Measurements from ENCODE around the gene ECHDC1. TPM values are rescaled to one million over a fixed set of nuclear protein-coding genes. Genes with fewer than 3 reads are reported as not detected.

The ECHDC1 gene
- total and polyA plus RNA-seq, 4 experiments from 2014 or later, result 35.5 to 68.0 (median 49.0) TPM

- H3K27me3 ChIP-seq (ENCODE audit: insufficient read depth, low read length), result no peaks in the 10 kb centered on the region
- CTCF ChIA-PET (ENCODE audit: partially characterized antibody), result interaction anchor here (0.9 to 7.6 kb wide), 9 partner anchors 9 to 245 kb away, joined by 3 to 60 read pairs (median 9); partner anchors contain the start of gene RNF146
- intact Hi-C loops (cut with micrococcal nuclease), result loop anchor here (5.0 kb wide), 2 partner anchors 34 to 166 kb away; partner anchors contain the start of gene RNF146
- no peaks in the 10 kb centered on the region for H3K4me1 ChIP-seq (ENCODE audit: insufficient read depth, low read length)
- H3K27ac ChIP-seq (ENCODE audit: low read depth, low read length), result no peak overlapping the region
- POLR2A ChIA-PET (ENCODE audit: partially characterized antibody), result interaction anchor here (1.1 kb wide), 1 partner anchor 15 kb away, joined by 3 read pairs; no protein-coding TSS in a partner anchor
- Mint-ChIP-seq H3K27ac (peak overlapping the region in 1 of 7 donors; percentile 22), H3K9me3 (no peaks in the 10 kb centered on the region), H3K4me1 (peaks cover 14 to 32% (median 21%) of the 10 kb centered on the region in 4 donors), H3K36me3 (peaks cover 9 to 15% of the 10 kb centered on the region in 2 donors), H3K4me3 (no peak overlapping the region), H3K27me3 (no peaks in the 10 kb centered on the region)
- DNase-seq, result no peak
- H3K36me3 ChIP-seq (ENCODE audit: insufficient read depth, low read length), result no peaks in the 10 kb centered on the region
- H3K4me3 ChIP-seq (ENCODE audit: low read length in 2 of 2), result no peak overlapping the region
- H3K9me3 ChIP-seq (ENCODE audit: control insufficient read depth in 1 of 2, low read length in 2 of 2), result no peaks in the 10 kb centered on the region
Observed at GRCh38 chr6:127301199-127301700, 42.2 kb downstream of the ECHDC1 start.

GRCh38 chr6:127300411-127300810, 43.0 kb downstream of the ECHDC1 start:
- no peaks in the 10 kb centered on the region for H3K9me3 Mint-ChIP-seq
- intact Hi-C loops (cut with micrococcal nuclease), result loop anchor here (5.0 kb wide), 2 partner anchors 33 to 167 kb away; partner anchors contain the start of gene RNF146
- Histone ChIP-seq H3K9me3 (ENCODE audit: control insufficient read depth in 1 of 2, low read length in 2 of 2) (no peaks in the 10 kb centered on the region), H3K4me1 (ENCODE audit: insufficient read depth, low read length) (no peaks in the 10 kb centered on the region), H3K27me3 (ENCODE audit: insufficient read depth, low read length) (no peaks in the 10 kb centered on the region), H3K27ac (ENCODE audit: low read depth, low read length) (no peak overlapping the region), H3K36me3 (ENCODE audit: insufficient read depth, low read length) (no peaks in the 10 kb centered on the region), H3K4me3 (ENCODE audit: low read length in 2 of 2) (no peak overlapping the region)
- CTCF ChIA-PET (ENCODE audit: partially characterized antibody), result interaction anchor here (0.6 to 7.6 kb wide), 7 partner anchors 8 to 239 kb away, joined by 3 to 60 read pairs (median 12); partner anchors contain the start of gene RNF146
- POLR2A ChIA-PET (ENCODE audit: partially characterized antibody), result interaction anchor here (1.1 kb wide), 1 partner anchor 16 kb away, joined by 3 read pairs; no protein-coding TSS in a partner anchor
- H3K4me1 Mint-ChIP-seq, result peaks cover 10 to 24% (median 15%) of the 10 kb centered on the region in 4 donors
- DNase-seq, result no peak
- H3K36me3 Mint-ChIP-seq, result peaks cover under 1 to 18% of the 10 kb centered on the region in 2 donors
- H3K27ac Mint-ChIP-seq, result peak overlapping the region in 1 of 7 donors; percentile 29
- no peaks in the 10 kb centered on the region for H3K27me3 Mint-ChIP-seq
- no peak overlapping the region for H3K4me3 Mint-ChIP-seq

- ChIA-PET POLR2A (ENCODE audit: partially characterized antibody) (interaction anchor here (2.5 kb wide), 1 partner anchor 33 kb away, joined by 8 read pairs; the partner anchor contains the start of gene RNF146), CTCF (ENCODE audit: partially characterized antibody) (interaction anchor here (0.6 to 7.6 kb wide), 7 partner anchors 8 to 240 kb away, joined by 3 to 60 read pairs (median 6); partner anchors contain the start of gene RNF146)
- H3K27me3 Mint-ChIP-seq, result no peaks in the 10 kb centered on the region
- H3K4me1 Mint-ChIP-seq, result peaks cover 5 to 20% (median 8%) of the 10 kb centered on the region in 4 donors
- H3K4me3 Mint-ChIP-seq, result no peak overlapping the region
- no peaks in the 10 kb centered on the region for H3K4me1 ChIP-seq (ENCODE audit: insufficient read depth, low read length)
- H3K9me3 ChIP-seq (ENCODE audit: control insufficient read depth in 1 of 2, low read length in 2 of 2), result no peaks in the 10 kb centered on the region
- DNase-seq, result no peak
- intact Hi-C loops (cut with micrococcal nuclease), result loop anchor here (5.0 kb wide), 2 partner anchors 32 to 168 kb away; partner anchors contain the start of gene RNF146
- H3K27ac Mint-ChIP-seq, result peak overlapping the region in 1 of 7 donors; percentile 25
- H3K9me3 Mint-ChIP-seq, result no peaks in the 10 kb centered on the region
- no peak overlapping the region for H3K4me3 ChIP-seq (ENCODE audit: low read length in 2 of 2)
- peaks cover 3 to 15% of the 10 kb centered on the region in 2 donors for H3K36me3 Mint-ChIP-seq
- H3K36me3 ChIP-seq (ENCODE audit: insufficient read depth, low read length), result no peaks in the 10 kb centered on the region
- no peak overlapping the region for H3K27ac ChIP-seq (ENCODE audit: low read depth, low read length)
- no peaks in the 10 kb centered on the region for H3K27me3 ChIP-seq (ENCODE audit: insufficient read depth, low read length)
Observed at GRCh38 chr6:127299522-127300240, 43.7 kb downstream of the ECHDC1 start.

- CTCF ChIA-PET (ENCODE audit: partially characterized antibody), result interaction anchor here (1.5 to 7.6 kb wide), 2 partner anchors 122 to 241 kb away, joined by 6 to 60 read pairs; no protein-coding TSS in a partner anchor
- DNase-seq, result no peak
- Histone ChIP-seq H3K4me1 (ENCODE audit: insufficient read depth, low read length) (no peaks in the 10 kb centered on the region), H3K27me3 (ENCODE audit: insufficient read depth, low read length) (no peaks in the 10 kb centered on the region), H3K9me3 (ENCODE audit: control insufficient read depth in 1 of 2, low read length in 2 of 2) (no peaks in the 10 kb centered on the region), H3K36me3 (ENCODE audit: insufficient read depth, low read length) (no peaks in the 10 kb centered on the region), H3K27ac (ENCODE audit: low read depth, low read length) (no peak overlapping the region), H3K4me3 (ENCODE audit: low read length in 2 of 2) (no peak overlapping the region)
- POLR2A ChIA-PET (ENCODE audit: partially characterized antibody), result interaction anchor here (2.5 kb wide), 1 partner anchor 32 kb away, joined by 8 read pairs; the partner anchor contains the start of gene RNF146
- Mint-ChIP-seq H3K27ac (no peak overlapping the region), H3K9me3 (no peaks in the 10 kb centered on the region), H3K4me3 (no peak overlapping the region), H3K27me3 (no peaks in the 10 kb centered on the region), H3K36me3 (peaks cover 8 to 20% of the 10 kb centered on the region in 2 donors), H3K4me1 (peaks cover 5 to 14% (median 10%) of the 10 kb centered on the region in 4 donors)
- intact Hi-C loops (cut with micrococcal nuclease), result no loop called here
Observed at GRCh38 chr6:127298475-127298874, 44.9 kb downstream of the ECHDC1 start.

GRCh38 chr6:127297502-127298070, 45.8 kb downstream of the ECHDC1 start:
- Mint-ChIP-seq H3K4me1 (peaks cover 7 to 22% (median 10%) of the 10 kb centered on the region in 4 donors), H3K4me3 (no peak overlapping the region), H3K36me3 (peaks cover 8 to 21% of the 10 kb centered on the region in 2 donors), H3K9me3 (no peaks in the 10 kb centered on the region), H3K27me3 (no peaks in the 10 kb centered on the region), H3K27ac (peak overlapping the region in 3 of 7 donors; percentile 2 to 61 (median 14))
- DNase-seq, result no peak
- intact Hi-C loops (cut with micrococcal nuclease), result no loop called here
- Histone ChIP-seq H3K9me3 (ENCODE audit: control insufficient read depth in 1 of 2, low read length in 2 of 2) (no peaks in the 10 kb centered on the region), H3K4me3 (ENCODE audit: low read length in 2 of 2) (no peak overlapping the region), H3K27me3 (ENCODE audit: insufficient read depth, low read length) (no peaks in the 10 kb centered on the region), H3K4me1 (ENCODE audit: insufficient read depth, low read length) (no peaks in the 10 kb centered on the region), H3K36me3 (ENCODE audit: insufficient read depth, low read length) (no peaks in the 10 kb centered on the region), H3K27ac (ENCODE audit: low read depth, low read length) (no peak overlapping the region)
- POLR2A ChIA-PET (ENCODE audit: partially characterized antibody), result interaction anchor here (2.5 kb wide), 1 partner anchor 31 kb away, joined by 8 read pairs; the partner anchor contains the start of gene RNF146
- CTCF ChIA-PET (ENCODE audit: partially characterized antibody), result interaction anchor here (0.8 kb wide), 2 partner anchors 16 to 123 kb away, joined by 3 read pairs; no protein-coding TSS in a partner anchor

GRCh38 chr6:127291495-127291894, 51.9 kb downstream of the ECHDC1 start:
- POLR2A ChIA-PET (ENCODE audit: partially characterized antibody), result interaction anchor here (1.3 to 2.1 kb wide), 3 partner anchors 12 to 225 kb away, joined by 4 to 12 read pairs (median 5); partner anchors contain the start of gene RNF146
- intact Hi-C loops (cut with micrococcal nuclease), result no loop called here
- Histone ChIP-seq H3K4me1 (ENCODE audit: insufficient read depth, low read length) (peaks cover 18% of the 10 kb centered on the region), H3K4me3 (ENCODE audit: low read length in 2 of 2) (no peak overlapping the region), H3K27ac (ENCODE audit: low read depth, low read length) (no peak overlapping the region), H3K9me3 (ENCODE audit: control insufficient read depth in 1 of 2, low read length in 2 of 2) (no peaks in the 10 kb centered on the region), H3K27me3 (ENCODE audit: insufficient read depth, low read length) (no peaks in the 10 kb centered on the region), H3K36me3 (ENCODE audit: insufficient read depth, low read length) (peaks cover 11% of the 10 kb centered on the region)
- Mint-ChIP-seq H3K9me3 (no peaks in the 10 kb centered on the region), H3K27ac (peak overlapping the region; percentile 40 to 89 (median 75)), H3K4me1 (peaks cover 24 to 37% (median 36%) of the 10 kb centered on the region in 4 donors), H3K27me3 (no peaks in the 10 kb centered on the region), H3K4me3 (peak overlapping the region; percentile 66 to 91 (median 74)), H3K36me3 (peaks cover 33 to 47% of the 10 kb centered on the region in 2 donors)
- peak in 2 of 5 donors; percentile 2 to 12 for DNase-seq
- CTCF ChIA-PET (ENCODE audit: partially characterized antibody), result interaction anchor here (0.8 to 6.7 kb wide), 6 partner anchors 8 to 225 kb away, joined by 3 to 56 read pairs (median 6); partner anchors contain the start of gene RNF146

Data from CD4-positive, alpha-beta memory T cell (primary cell).